C1 segment of cervical spinal cord (tissue), 14 donors: ENCODE data around the gene KIF3A.

Experiments
- DNase-seq, 14 donors: peaks; one replicate each; lab custom pipeline; 2025; lab: John Stamatoyannopoulos, UW

Gene KIF3A

GRCh38 chr5:132771503-132771998, 34.2 kb upstream of the KIF3A start:
- peak in 2 of 14 donors; percentile 21 to 43 for DNase-seq

GRCh38 chr5:132770476-132771159, 33.3 kb upstream of the KIF3A start:
- peak in 3 of 14 donors; percentile 19 to 27 (median 25) for DNase-seq

GRCh38 chr5:132768485-132768868, 31.1 kb upstream of the KIF3A start:
- no peak for DNase-seq

- DNase-seq: peak in 3 of 14 donors; percentile 36 to 57 (median 39)
These were observed 29.8 kb upstream of the KIF3A start for GRCh38 chr5:132767150-132767549.

- no peak for DNase-seq
These were observed 29.4 kb upstream of the KIF3A start for GRCh38 chr5:132766806-132767055.

GRCh38 chr5:132766020-132766805, 28.9 kb upstream of the KIF3A start:
- DNase-seq: no peak

GRCh38 chr5:132765311-132766019, 28.1 kb upstream of the KIF3A start:
- DNase-seq: no peak

GRCh38 chr5:132764671-132765238, 27.4 kb upstream of the KIF3A start:
- DNase-seq: no peak

GRCh38 chr5:132764051-132764450, 26.7 kb upstream of the KIF3A start:
- DNase-seq: no peak

GRCh38 chr5:132763181-132764036, 26.1 kb upstream of the KIF3A start:
- DNase-seq: no peak

GRCh38 chr5:132762246-132763000, 25.1 kb upstream of the KIF3A start:
- DNase-seq: no peak

GRCh38 chr5:132761321-132762240, 24.2 kb upstream of the KIF3A start:
- no peak for DNase-seq

- DNase-seq: no peak
These were observed 23.4 kb upstream of the KIF3A start for GRCh38 chr5:132760601-132761317.

GRCh38 chr5:132760049-132760420, 22.7 kb upstream of the KIF3A start:
- no peak for DNase-seq

- no peak for DNase-seq
These were observed 22.0 kb upstream of the KIF3A start for GRCh38 chr5:132759114-132760048.

- DNase-seq: no peak
These were observed 21.1 kb upstream of the KIF3A start for GRCh38 chr5:132758451-132758850.

- no peak for DNase-seq
These were observed 19.2 kb upstream of the KIF3A start for GRCh38 chr5:132756542-132756941.

GRCh38 chr5:132754947-132755346, 17.6 kb upstream of the KIF3A start:
- no peak for DNase-seq
